NCI-H2227 (cell line): ENCODE measurements around the gene OBSL1.

Experiments used
- DNase-seq: peaks from one replicate; lab custom pipeline; 2025; ENCODE audit not compliant: unreplicated experiment; lab: John Stamatoyannopoulos, UW

The OBSL1 gene

DNA sequence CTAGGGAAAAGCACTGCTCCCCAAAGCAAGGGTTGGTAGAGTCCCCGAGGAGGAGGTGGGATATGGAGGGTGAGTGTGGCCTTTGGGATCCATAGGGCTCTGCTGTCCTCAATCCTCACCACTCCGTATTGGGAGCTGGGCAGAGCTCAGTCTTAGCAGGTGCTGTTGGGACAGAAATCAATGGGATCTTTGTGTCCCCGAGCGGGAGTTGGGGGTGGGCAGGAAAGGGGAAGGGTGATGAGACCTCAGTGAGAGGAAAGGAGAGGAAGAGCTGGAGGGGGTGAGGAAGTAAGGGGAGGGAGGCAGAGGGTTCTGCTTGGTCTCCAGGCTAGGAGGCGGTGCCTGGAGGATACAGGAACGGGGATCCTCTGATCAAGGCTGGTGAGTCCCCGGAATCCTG is 54.5 kb downstream of the OBSL1 start:
- no peak for DNase-seq

DNA sequence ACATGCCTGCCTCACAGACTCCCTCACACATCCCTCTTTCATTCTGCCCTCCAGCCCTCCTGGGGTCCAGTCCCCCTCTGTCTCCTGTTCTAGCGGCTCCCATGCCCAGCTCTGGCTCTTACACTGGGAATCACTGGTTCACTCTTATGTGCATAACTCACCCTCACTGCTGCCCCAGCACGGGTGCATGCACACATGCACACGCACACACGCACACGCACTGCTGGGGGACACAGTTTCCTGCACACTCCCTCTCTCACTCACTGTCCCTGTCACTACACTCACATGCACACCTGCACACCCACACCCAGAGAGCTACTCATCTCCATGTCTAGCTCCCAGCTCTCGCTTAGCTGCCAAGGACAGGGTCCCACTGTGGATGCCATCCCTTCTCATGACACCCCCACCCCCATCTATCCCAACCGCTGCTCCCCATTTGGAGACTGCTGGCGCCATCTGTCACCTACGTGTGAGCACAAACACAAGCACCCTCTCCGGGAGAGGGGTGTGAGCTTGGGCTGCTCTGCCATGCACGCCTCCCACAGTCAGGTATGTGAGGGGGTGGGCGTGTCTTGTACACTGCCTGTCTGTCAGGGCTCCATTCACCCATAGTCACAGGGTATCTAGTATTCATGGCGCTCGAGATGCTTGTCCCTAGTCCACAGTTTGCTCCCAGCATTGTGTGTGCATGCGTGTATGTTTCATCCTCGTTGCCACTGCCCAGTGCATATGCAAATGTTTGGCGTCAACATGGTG is 55.3 kb downstream of the OBSL1 start:
- DNase-seq: no peak

DNA sequence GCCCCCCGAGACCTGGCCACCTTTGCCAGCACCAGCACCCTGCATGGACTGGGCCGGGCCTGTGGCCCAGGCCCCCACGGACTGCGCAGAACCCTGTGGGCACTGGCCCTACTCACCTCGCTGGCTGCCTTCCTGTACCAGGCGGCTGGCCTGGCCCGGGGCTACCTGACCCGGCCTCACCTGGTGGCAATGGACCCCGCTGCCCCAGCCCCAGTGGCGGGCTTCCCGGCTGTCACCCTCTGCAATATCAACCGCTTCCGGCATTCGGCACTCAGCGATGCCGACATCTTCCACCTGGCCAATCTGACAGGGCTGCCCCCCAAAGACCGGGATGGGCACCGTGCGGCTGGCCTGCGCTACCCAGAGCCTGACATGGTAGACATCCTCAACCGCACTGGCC is 56.5 kb downstream of the OBSL1 start:
- DNase-seq: no peak

DNA sequence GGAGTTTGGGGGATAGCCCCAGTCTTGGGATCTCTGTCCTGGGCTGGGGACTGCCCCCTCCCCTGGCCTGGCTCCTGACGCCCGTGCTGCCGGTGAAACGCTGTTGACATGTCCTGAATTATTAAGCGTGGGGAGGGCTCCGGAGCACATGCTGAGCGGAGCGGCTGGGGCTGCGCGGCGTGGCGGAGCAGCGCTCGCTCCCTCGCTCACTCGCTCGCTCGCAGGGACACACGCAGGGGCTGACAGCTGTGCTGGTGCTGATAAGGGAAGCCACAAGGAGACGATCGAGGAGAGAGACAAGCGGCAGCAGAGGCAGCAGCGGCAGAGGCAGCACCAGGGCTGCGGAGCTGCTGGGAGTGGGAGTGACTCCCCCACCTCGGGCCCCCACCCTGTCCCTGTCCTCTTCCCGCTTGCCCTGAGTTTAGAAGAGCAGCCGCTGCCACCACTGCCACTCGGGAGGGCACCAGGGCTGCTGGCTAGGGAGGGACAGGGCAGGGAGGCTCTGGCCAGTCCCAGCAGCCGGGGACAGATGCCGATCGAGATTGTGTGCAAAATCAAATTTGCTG is 57.1 kb downstream of the OBSL1 start, which contains the start of gene ASIC4:
Gene ASIC4, plus strand, starts transcription at position 287 of the 566 bp plus-strand sequence. Its CDS starts 243 bp downstream, at position 530.
- DNase-seq: peak; percentile 65

DNA sequence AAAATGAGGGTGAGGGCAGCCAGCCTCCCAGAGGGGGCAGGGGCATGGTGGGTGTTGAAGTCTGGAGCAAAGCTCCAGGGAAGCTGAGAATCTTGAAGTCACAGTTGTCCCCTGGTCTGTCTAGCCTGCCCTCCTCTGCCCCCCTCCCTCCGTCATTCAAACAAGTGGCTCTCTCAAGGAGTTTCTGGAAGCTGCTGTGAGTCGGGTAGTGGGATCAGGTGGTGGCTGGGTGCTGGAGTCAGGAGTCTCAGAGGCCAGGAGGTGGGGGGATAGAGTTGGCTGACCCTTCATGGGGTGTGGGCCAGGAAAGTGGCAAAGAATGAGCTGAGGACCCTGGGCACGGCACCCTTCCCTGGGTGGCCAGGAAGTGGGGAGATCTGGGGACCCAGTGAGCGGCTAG is 57.6 kb downstream of the OBSL1 start:
- DNase-seq: no peak

DNA sequence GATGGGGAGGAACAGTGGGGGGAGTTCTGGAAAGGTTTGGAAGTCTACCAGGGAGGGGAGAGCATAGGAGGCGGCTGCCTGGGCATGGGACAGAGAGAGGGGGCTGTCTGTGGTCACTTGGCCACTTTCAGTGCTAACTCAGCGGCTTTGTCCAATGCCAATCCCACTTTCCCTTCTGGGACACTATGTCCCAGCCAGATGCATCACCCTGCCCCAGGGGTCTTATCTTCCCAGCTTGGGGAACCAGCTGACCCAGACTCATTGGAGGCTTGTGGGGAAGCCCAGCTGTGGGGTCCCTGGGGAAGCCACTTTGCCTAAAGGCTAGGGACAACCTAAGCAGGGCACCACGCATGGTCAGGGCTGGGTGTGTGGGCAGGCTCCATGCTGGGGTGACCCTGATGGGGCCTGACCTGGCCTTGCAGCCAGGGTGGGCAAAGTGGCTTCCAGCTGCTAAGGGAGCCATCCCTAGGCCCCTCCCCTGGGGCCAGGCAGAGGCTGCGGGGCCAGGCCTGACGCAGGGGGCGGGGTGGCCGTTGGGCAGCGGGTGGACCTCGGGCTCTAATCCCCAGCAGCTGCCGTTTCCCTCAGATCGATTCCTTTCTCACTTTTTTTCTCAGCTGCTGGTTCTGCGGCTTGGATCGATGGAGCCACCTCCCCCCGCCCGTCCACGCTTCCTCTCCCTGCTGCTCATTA is 58.7 kb downstream of the OBSL1 start:
- peak; percentile 30 for DNase-seq

DNA sequence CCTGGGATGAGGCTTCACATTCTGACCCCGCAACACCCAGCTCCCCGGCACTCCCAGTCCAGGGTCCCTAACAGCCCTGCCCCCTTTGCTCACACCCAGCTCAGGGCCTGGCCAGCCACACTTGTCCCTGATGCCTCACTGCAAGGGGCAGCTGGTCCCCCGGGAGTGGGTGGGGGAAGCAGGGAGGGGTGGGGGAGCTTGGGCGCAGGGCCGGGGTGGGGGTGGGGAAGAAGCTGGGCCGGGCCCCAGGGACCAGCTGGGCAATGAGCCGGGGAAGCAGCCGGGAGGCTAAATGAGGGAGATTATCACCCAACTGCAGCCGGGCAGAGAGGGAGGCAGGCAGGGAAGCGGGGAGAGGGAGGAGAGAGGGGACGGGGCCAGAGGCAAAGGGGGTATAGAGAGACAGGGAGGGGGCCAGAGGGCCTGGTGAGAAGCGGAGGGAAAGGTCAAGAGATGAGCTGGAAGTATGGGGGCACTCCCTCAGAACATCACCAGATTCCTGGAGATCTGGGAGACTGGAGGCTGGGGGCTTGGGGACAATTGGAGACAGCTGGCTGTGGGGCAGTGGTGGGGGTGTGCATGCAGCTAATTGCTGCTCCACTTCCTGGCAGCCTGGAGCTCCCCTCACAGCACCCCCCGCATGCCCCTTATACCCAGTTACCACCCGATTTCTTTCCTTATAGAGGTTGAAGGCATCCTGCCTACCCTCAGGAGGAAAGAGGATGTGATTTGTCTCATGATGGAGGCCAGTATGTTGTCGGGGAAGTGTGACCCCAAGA is 59.6 kb downstream of the OBSL1 start:
- peak; percentile 58 for DNase-seq

DNA sequence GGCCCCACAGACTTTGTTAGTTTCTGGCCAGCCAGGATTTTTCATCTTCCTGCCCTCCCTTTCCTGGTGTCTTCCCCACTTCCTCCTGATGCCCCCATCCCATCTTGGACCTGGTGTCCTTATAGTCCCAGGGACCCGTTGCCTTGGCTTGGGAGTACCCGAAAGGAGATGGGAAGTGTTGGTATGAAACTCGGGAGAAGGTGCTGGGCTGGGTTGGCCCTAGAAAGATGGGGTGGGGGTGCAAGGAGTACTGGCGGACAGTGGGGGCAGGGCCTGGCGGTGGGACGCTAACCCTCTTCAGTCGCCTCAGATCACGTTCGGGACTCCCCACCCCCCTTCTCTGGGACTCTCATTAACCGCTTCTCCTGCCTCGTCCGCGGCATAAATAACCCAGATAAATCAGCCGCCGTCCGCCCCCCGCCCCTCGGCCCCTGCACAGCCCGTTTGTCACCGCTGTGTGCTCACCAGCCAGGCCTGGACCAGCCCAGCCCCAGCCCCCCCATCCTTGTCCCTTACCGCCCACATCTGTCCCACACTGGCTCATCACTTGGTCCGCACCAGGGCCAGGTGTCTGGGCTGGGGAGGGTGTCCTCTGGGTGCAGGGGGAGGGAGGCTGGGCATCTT is 60.7 kb downstream of the OBSL1 start:
- no peak for DNase-seq

DNA sequence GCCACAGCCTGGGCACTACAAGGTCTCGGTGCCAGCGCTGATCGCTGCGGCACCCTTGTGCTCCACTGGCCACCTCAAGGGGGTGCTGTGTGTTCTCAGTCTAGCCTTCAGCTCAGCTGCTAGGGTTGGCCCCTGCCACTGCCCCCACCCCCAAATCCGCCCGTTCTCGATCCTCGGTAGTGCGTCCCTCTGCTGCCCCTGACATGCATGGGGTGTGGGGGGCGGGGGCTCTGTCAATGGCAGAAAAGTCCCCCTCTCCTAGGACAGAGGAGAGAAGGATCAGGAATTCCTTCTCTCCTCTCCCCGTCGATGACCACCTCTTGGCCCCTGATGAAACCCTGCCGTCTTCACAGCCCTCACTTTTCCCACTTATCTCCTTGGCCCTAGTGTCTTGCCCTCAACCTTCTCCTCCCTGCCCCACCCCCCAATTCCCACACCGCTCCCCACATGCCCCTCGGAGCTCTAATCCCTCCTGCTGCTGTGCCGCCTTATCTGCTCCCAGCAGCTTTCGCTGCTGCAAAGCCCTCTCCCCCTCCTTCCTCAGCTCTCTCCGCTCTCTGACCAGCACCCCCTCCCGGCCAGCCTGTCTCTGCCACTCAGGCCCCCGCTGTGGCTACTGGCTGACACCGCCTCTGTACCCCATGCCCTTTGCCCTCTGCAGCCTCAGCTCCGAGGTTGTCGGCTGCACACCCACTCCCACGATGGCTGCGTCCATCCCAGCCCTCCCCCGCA is 61.4 kb downstream of the OBSL1 start:
- peak; percentile 78 for DNase-seq

DNA sequence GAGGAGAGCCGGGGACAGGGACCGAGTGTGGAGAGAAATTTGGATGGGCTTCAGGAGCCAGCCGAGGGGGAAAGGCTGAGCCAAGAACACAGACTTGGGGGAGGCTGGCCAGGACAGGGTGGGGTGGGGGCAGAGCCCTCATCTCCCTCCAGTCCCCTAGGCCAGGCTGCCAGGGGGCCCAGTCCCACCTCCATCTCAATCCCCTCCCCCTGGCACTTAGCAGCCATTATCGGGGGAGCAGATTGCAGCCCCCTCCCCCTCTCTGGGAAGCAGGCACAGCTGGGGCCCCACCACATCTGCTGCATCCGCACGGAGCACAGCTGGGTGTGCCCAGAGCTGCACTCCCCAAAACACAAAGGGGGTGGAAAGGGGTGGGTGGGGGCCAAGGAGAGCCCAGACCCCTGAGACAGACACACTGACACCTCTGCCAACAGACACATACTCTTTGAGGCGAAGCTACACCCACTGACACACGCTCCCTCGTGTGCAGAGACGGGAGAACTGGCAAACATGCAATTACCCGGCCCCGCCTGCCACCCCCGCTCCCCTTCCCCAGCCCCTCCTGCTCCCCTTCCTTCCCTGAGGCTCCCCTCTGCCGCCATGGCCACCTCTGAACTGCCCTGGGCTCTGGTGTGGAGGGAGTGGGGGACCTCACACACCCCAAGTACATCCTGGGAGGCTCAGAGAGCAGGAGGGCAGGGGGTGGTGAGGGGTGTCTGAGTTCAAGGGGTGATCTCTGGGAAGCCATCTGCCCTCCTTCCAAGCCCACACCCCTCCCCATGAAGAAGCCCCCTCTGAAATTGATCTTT is 62.2 kb downstream of the OBSL1 start:
- DNase-seq: peak; percentile 84

DNA sequence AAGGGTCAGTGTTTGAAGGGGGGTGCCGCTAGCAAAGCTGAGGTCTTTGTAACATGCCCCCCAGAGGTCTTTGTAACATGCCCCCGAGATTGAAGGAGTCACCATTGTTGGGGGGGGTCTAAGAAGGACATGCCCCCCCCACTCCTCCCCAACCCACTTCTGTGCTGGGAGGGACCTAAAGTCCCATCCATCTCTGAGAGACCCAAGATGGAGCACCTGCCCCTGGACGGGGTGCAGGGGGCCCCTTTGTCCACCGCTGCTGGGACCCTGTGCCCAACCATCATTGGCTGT is 63.0 kb downstream of the OBSL1 start:
- no peak for DNase-seq

DNA sequence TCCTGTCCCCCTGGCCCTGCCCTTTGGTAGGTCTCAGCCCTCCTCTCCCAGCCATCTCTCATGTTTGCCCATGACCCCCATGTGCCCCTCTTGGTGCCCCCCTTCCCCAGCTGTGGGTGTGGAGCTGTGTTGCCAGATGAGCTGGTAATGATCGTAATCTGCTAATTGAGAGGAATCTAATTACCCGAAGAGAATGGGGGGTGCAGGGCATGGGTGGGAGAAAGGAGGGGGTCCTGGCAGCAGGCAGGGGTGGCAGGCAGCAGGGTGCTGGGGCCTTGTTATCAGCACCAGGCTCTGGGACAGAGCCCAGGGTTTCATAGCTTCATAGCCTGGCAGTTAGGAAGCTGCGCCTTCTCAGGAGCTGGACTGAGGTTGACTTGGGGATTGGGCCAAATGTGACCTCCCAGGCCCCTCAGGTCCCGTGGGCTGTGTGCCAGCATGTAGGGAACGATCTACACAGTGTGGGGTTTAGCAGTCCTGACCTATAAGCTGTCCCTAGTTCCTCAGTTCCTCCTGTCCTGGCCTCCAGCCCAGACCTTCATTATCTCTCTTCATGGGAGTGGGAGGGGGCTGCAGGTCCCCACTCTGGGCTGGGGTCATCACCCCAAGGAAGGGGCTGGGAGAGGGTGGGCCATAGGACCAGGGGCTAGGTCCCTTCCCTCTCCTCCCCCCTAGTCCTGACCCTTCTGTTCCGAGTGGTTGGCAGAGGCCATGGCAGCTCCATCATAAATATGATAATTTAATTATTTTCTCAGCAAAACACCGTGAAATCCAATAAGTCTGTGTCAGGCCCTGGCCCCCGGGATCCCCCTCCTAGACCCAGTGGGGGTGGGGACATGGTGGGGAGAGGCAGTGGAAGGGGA is 63.5 kb downstream of the OBSL1 start:
- no peak for DNase-seq

DNA sequence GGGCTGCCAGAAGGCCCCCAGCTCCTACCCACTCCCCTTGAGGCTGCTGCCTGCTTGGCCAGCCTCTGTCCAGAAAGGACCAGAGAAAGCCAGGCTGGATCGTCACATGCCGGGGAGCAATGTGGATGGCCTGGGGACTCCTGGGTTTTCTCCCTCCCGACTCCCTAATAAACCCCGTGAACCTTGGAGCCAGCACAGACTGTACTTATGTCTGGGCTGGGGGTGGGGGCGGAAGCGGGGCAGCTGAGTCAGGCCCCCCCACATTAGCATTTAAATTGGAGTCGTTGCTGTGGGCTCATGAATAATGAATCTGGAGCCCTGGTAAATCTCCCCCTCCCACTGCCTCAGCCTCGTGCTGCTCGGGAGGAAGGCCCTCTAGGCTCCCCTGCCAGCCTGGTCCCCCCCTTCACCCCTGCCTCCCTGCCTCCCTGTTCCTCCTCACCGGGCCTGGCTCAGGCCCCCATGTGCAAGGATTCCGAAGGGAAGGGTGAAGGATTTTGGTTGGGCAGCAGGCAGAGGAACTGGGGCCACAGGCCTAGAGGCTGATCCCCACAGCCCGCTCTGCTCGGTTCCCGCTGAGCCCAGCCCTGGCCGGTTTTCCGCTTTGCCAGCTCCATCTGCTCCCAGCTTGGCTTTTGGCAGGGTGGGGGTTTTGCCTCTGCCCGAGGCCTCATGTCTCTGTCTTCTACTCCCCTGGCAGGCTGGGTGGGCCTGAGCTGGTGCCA is 64.4 kb downstream of the OBSL1 start:
- no peak for DNase-seq

DNA sequence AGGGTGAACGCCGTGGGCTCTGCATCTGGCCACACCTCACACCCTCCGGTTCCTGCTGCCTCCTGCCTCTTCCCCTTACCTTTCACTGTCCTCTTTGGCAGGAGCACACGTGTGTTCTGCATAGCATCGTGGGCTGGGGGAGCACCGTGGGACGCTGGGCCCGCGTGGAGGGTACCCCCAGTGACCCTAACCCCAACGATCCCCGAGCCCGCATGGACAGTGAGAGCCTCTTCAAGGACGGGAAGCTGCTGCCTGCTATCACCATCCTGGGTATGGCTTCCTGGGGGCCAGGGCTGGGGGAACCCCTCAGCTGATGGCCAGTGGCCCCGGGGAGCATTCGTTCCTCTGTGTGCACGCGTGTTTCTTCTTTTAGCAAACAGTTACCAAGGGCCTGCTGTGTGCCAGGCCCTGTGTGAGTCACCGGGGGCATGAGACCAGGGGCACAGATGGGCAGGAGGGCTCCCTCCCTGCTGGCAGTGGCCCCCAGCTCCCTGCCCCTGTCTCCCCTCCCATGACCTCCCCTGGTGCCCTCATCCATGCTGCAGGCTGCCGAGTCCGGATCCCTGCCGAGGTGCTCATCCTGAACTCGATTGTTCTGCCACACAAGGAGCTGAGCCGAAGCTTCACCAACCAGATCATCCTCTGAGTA is 65.1 kb downstream of the OBSL1 start:
- no peak for DNase-seq

DNA sequence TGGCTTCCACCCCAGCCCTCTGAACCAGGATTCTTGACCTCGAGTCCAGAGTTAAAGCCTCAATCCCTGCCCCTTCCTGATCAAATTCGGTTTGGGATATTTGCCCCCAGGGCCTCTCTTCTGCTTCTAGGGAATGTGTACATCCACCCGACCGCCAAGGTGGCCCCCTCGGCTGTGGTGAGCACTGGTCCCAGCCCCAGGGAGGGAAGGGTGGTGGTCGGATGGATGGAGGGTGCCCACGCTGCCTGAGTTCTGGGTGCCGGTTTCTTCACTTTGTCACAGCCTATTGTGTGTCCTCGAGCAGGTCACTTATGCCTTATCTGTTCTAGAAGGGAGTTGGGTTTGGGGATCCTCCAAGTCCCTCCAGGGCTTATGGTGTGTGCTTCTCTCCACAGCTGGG is 65.8 kb downstream of the OBSL1 start:
- DNase-seq: no peak

DNA sequence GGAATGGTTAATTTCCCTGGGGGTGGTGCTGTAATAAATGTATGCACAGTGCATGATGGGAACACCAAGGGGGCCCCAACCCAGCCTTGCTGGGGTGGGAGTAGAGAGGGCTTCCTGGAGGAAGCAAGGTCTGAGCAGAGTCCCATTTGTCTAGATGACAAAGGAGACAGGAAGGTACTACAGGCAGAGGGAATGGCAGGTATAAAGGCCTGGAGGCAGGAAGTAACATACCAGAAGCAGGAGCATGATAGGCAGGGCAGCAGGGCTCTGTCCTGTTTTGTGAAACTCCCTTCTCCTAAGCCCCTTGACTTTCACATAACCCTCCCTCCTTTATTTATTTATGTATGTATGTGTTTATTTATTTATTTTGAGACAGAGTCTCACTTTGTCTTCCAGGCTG is 68.7 kb downstream of the OBSL1 start:
- no peak for DNase-seq

DNA sequence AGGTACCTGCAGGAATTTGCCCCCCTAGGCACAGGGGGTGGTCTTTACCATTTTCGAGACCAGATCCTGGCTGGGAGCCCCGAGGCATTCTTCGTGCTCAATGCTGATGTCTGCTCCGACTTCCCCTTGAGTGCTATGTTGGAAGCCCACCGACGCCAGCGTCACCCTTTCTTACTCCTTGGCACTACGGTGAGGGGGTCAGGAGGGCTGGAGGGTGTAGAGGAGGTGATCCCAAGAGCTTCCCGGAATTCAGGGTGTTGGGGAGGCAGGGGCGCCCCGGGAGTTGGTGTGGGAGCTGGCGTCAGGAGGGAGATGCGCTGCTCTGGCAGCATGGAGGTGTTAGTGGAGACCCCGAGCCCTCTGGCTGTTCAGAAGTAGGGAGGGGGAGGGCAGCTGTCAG is 69.5 kb downstream of the OBSL1 start:
- DNase-seq: no peak
